ENCODE data around the gene PREB. TPM values are rescaled to one million over a fixed set of nuclear protein-coding genes. Genes with fewer than 3 reads are reported as not detected.

PREB gene
- total and polyA plus RNA-seq, 2 of the 13 experiments (the other 11 are each of a cell fraction or from before 2014, with no cell fraction given), result 112 to 192 TPM

- intact Hi-C loops (cut with micrococcal nuclease; ENCODE audit: unreplicated experiment), result no loop called here
- Histone ChIP-seq H3K4me2 (ENCODE audit: low read depth, low read length) (no peak overlapping the region), H3K4me1 (ENCODE audit: insufficient read depth, low read length) (peaks cover 47% of the 10 kb centered on the region), H3K9me3 (ENCODE audit: low read length) (no peaks in the 10 kb centered on the region), H3K27ac (ENCODE audit: extremely low read length, insufficient read depth, low read length) (no peak overlapping the region), H3K4me3 (replicated peaks in 1 of 3; ENCODE audit: insufficient read depth in 1 of 3, low read depth in 2 of 3, low read length in 3 of 3) (no peak overlapping the region), H2AFZ (ENCODE audit: low read length) (no peak overlapping the region), H3K9ac (ENCODE audit: insufficient read depth, low read depth, low read length) (no peak overlapping the region), H4K20me1 (ENCODE audit: insufficient read depth, low read length) (no peaks in the 10 kb centered on the region; the same call in 1 of the 2 replicates), H3K27me3 (ENCODE audit: control insufficient read depth in 1 of 2, insufficient read depth in 2 of 2, low read length in 2 of 2) (peaks cover 6 to 21% of the 10 kb centered on the region in 2 experiments; a peak in 3 of 5 replicates), H3K79me2 (ENCODE audit: insufficient read depth, low read length) (peaks cover 22% of the 10 kb centered on the region), H3K36me3 (replicated peaks in 1 of 2; ENCODE audit: control insufficient read depth in 1 of 2, insufficient read depth in 2 of 2, low read length in 2 of 2) (peaks cover 10 to 17% of the 10 kb centered on the region in 2 experiments)
- BruUV-seq (replicated peaks), result no TSS peak
- CTCF ChIA-PET (ENCODE audit: low intra/inter-chr PET ratio, low total read pairs), result no interaction called here
- no peak for TF ChIP-seq ZNF251 (CRISPR knock-in tag; IDR thresholded peaks at IDR 0.05)
- TF ChIP-seq ZNF230 (CRISPR knock-in tag; IDR thresholded peaks at IDR 0.05), result no peak
- TF ChIP-seq SMAD1 (CRISPR knock-in tag; IDR thresholded peaks at IDR 0.05; ENCODE audit: borderline replicate concordance, low read depth), result 0 out of 2 replicates have a peak, but pooled peaks have one; percentile 11
- TF ChIP-seq ZNF678 (CRISPR knock-in tag; IDR thresholded peaks at IDR 0.05), result no peak
- no peak for TF ChIP-seq SCMH1 (CRISPR knock-in tag; IDR thresholded peaks at IDR 0.05; ENCODE audit: borderline replicate concordance)
- TF ChIP-seq TBX2 (CRISPR knock-in tag; IDR thresholded peaks at IDR 0.05; ENCODE audit: borderline replicate concordance), result 0 out of 2 replicates have a peak, but pooled peaks have one; percentile 11
- TF ChIP-seq ZNF274 (CRISPR knock-in tag; IDR thresholded peaks at IDR 0.05), result no peak
- TF ChIP-seq PRDM10 (CRISPR knock-in tag; IDR thresholded peaks at IDR 0.05; ENCODE audit: low read depth), result no peak
- TF ChIP-seq SP4 (CRISPR knock-in tag; IDR thresholded peaks at IDR 0.05), result no peak
- no peak for TF ChIP-seq PHF21A (CRISPR knock-in tag; IDR thresholded peaks at IDR 0.05)
- TF ChIP-seq RFXANK (CRISPR knock-in tag; IDR thresholded peaks at IDR 0.05), result no peak
- TF ChIP-seq CAMTA2 (CRISPR knock-in tag; IDR thresholded peaks at IDR 0.05; ENCODE audit: borderline replicate concordance), result no peak
- TF ChIP-seq KIAA2018 (CRISPR knock-in tag; IDR thresholded peaks at IDR 0.05; ENCODE audit: borderline replicate concordance), result no peak
- FAIRE-seq (no peak), ATAC-seq (no peak), DNase-seq (ENCODE audit: low spot score) (no peak)
- in situ Hi-C loops (cut with HindIII; ENCODE audit: extremely low pct_ligation_motif_present, low pct_unique_long_range_greater_than_20kb), result no loop called here
- 82% methylated on average over 5 of the region's 7 CpGs for WGBS (ENCODE audit: low lambda C conversion rate)
- POLR2A ChIA-PET, result interaction anchor here (0.6 to 2.2 kb wide), 2 partner anchors 14 to 116 kb away, joined by 3 to 7 read pairs; partner anchors contain the start of gene ABHD1
These were observed 2.3 kb upstream of the PREB start for GRCh38 chr2:27136751-27137150.

Data from HepG2 (cell line).